NCI-H82 treated with DMSO at 0.1 percent for 48 hours (cell line): ENCODE data around the gene TMPRSS3.
"Not testable (repeated sequence)": the region's sequence is repeated elsewhere in the genome, so short reads cannot be mapped to it uniquely, and the experiment has no call there.

Experiments used
- DNase-seq: peaks from one replicate; lab custom pipeline; 2025; ENCODE audit not compliant: unreplicated experiment; lab: John Stamatoyannopoulos, UW

Gene TMPRSS3

GRCh38 chr21:42409366-42409765 lies 13.5 kb upstream of the TMPRSS3 start:
- no peak for DNase-seq

DNA sequence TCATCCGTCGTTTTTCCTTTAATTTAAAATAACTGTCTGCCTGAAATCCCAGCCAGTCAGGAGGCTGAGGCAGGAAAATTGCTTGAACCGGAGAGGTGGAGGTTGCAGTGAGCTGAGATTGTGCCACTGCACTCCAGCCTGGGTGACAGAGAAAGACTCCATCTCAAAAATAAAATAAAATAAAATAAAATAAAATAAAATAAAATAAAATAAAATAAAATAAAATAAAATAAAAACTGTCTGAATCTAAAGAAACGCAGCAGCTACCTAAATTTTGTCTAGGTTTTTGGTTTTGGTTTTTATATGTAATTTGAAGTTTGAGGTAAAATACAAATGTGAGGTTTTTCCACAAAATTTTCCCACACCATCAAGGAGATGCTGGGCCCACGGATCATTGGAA lies 12.9 kb upstream of the TMPRSS3 start:
- DNase-seq = not testable (repeated sequence)

- no peak for DNase-seq
Measured at GRCh38 chr21:42407476-42407875, 11.6 kb upstream of the TMPRSS3 start.

DNA sequence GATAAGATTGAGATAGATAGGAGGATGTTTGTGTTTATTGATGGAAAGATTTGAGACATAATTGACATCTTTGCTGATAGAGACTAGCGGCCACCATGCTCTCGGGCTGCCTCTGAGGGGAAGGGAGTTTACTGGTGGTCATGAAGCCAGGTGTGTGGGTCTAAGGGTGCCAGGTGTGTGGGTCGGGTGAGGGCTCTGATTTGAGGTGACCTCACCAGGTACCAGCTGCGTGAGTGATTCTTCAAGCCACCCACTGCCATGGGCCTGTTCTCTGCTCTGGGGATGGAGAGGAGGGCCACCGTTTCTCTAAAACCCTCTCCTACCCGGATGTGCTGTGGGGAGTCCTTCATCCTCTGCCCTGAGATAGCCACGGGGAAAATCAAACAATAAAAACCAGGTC lies 11.0 kb upstream of the TMPRSS3 start:
- no peak for DNase-seq

- no peak for DNase-seq
Measured at GRCh38 chr21:42406201-42406621, 10.4 kb upstream of the TMPRSS3 start.

- DNase-seq = no peak
Measured at GRCh38 chr21:42405064-42406013, 9.5 kb upstream of the TMPRSS3 start.

DNA sequence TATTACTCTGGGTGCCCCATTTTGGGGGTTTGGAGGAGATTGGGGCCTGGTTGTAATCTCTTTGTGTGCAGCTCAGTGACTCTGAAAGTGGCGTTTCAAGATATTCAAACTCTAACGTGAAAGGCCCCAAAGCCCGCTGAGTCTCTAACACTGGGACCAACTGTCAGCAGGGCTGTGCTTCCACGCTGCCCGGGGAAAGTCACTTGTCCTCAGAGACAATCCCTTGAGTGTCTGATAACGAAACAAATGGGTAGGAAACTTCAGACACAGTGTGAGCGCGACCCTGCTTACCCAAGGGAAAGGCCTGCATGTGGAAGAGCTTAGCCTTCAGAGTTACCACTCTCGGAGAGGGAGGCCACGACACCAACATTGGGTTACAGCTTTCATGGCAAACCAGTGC lies 8.7 kb upstream of the TMPRSS3 start:
- no peak for DNase-seq

GRCh38 chr21:42403611-42404231 lies 7.9 kb upstream of the TMPRSS3 start, which contains the start of gene UBASH3A:
Gene UBASH3A, plus strand, starts transcription at chr21:42403902. Its CDS starts 44 bp downstream, at chr21:42403946.
- no peak for DNase-seq

DNA sequence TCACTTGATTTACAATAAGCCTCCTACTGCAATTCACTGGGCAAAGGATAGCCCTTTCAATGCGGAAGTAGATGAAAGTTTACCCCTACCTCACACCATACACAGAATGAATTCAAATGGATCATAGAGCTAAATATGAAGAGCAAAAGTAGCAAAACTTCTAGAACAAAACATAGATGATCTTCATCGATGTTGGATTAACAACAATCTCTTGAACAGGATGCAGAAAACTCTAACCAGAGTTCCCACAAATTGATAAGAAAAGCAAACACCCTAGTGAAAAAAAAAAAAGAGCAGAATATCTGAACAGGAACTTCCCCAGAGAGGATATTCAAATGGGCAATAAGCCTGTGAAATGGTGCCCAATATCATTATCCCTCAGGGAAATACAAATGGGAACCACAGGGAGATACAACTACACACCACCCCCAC lies 6.0 kb upstream of the TMPRSS3 start:
- DNase-seq = no peak

DNA sequence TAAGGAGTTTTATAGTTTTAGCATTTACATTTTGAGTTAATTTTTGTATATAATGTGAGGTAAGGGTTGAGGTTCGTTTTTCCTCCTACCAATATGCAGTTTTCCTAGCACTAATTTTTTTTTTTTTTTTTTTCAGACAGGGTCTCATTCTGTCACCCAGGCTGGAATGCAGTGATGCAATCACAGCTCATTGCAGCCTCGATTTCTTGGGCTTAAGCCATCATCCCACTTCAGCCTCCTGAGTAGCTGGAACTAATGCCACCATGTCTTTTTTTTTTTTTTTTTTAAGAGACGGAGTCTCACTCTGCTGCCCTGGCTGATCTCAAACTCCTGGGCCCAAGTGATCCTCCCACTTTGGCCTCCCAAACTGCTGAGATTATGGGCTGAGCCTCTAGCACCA lies 5.3 kb upstream of the TMPRSS3 start:
- DNase-seq = no peak

- no peak for DNase-seq
Measured at GRCh38 chr21:42400525-42400924, 4.7 kb upstream of the TMPRSS3 start.

GRCh38 chr21:42398436-42399028 lies 2.7 kb upstream of the TMPRSS3 start:
- no peak for DNase-seq

- DNase-seq = no peak
Measured at GRCh38 chr21:42397746-42398394, 2.0 kb upstream of the TMPRSS3 start.

DNA sequence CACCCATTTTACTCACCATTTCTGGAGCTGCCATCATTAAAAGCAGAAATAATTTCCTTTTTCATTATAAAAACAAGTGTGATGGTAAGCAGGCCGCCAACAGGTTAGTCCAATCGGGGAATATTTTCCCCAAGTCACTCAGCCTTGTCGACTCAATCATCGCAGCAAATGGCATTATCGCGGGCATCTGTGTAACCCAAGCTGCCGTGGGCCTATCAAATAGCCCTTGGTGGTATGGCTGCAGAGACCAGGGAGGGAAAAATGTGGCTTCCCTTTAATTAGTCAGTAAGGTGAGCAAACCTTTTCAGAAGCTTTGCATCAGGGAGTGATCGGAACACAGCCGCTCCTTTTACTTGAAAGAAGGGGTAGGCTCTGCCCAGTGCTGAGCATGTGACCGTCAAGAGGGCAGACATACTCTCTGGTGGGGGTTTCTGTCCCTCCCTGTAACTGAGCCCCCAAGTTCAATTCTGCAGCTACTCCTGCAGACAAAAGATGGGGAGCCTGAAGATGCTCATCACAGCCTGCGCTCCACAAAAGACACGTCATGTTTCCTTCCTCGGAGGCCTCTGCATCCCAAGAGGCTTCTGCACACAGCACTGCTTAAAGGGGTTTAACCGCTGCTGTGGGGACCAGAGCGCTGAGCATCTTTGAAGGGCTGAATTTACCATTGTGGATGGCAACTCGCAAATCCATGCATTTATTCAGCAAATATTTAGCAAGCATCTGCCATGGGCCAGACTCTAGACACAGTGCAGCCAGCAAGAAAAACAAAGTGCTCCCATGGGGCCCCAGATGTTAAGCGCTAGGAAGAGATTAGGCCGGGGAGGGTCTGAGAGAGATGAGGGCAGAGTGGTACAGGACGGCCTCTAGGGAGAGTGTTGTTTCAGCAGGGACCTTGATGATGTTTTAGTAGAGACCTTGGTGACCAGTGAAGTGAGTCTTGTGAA lies 1.2 kb upstream of the TMPRSS3 start:
- DNase-seq = peak; percentile 80

DNA sequence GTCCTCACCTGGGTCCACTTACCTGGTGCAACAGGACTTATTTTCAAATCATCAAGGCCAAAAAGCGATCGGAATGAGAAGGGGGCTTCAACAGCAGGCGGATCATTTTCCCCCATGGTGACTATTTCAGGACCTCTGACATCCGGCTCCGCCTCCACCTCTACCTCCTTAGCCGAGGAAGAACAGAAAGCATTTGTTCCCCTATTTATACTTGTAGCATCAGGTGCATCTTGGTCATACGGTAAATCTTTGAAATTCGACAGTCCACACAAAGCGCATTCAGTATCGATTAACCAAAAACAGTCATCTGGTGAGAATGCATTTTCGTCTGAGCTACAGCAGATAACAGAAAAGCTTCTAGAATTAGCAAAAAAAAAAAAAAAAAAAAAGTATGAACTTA lies 550 bp downstream of the TMPRSS3 start:
- DNase-seq = no peak

- no peak for DNase-seq
Measured at GRCh38 chr21:42393443-42393950, 2.4 kb downstream of the TMPRSS3 start.

DNA sequence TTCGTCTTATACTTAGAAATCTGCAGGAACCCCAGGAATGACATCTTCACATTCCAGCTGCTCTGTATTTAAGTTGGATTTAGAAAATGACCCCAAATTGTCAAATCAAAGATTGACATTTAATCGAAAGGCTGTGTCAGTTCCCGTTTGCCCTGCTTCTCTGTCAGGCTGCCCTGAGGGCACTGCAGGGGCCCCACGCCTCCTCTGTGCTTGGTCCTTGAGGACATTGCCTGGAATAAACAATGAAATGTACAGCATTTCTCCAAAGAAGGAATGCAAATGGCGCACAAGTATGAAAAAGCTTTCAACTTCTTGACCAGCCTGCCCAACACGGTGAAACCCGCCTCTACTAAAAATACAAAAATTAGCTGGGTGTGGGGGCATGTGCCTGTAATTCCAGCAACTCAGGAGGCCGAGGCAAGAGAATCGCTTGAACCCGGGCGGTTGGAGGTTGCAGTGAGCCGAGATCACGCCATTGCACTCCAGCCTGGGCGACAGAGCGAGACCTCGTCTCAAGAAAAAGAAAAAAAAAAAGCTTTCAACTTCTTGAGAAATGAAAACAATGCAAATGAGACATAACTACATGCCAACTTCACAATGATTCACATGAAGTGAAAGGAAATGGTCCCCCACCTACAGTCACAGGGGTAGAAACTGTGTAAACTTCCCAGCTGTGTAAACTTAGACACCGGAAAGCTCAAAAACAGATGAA lies 3.0 kb downstream of the TMPRSS3 start:
- no peak for DNase-seq

- DNase-seq = no peak
Measured at GRCh38 chr21:42391297-42391696, 4.6 kb downstream of the TMPRSS3 start.

GRCh38 chr21:42390696-42391095 lies 5.2 kb downstream of the TMPRSS3 start:
- no peak for DNase-seq
